Measurements from ENCODE around the gene KLHDC8A. TPM values are rescaled to one million over a fixed set of nuclear protein-coding genes. Genes with fewer than 3 reads are reported as not detected.

KLHDC8A gene
- total RNA-seq, 6 experiments from 2014 or later = 0.22 to 0.44 TPM; not detected in 4

GRCh38 chr1:205306929-205307566, 49.7 kb downstream of the KLHDC8A start:
- ATAC-seq (peak; percentile 55 to 79 (median 69)), DNase-seq (peak in 1 of 3 donors; percentile 77)
- no peak overlapping the region for H3K4me3 ChIP-seq
- H3K9me3 ChIP-seq = no peaks in the 10 kb centered on the region
- no peaks in the 10 kb centered on the region for H3K27me3 ChIP-seq
- intact Hi-C loops (cut with DNase I) = no loop called here
- H3K4me1 ChIP-seq = peaks cover 0 to 44% (median 0%) of the 10 kb centered on the region in 4 donors
- 100% methylated on average over 1 of the region's 7 CpGs for WGBS (ENCODE audit: insufficient coverage, low coverage, low lambda C conversion rate, missing lambda C conversion rate)
- H3K36me3 ChIP-seq = peaks cover 6 to 65% (median 21%) of the 10 kb centered on the region in 4 donors
- TF ChIP-seq POLR2A (IDR thresholded peaks at IDR 0.05) (no peak), CTCF (IDR thresholded peaks at IDR 0.05) (no peak)
- peak overlapping the region in 1 of 3 donors; percentile 59 for H3K27ac ChIP-seq

GRCh38 chr1:205304695-205305070, 52.0 kb downstream of the KLHDC8A start:
- Histone ChIP-seq H3K36me3 (peaks cover 6 to 50% (median 17%) of the 10 kb centered on the region in 4 donors), H3K27me3 (no peaks in the 10 kb centered on the region), H3K4me1 (peaks cover 0 to 33% (median 0%) of the 10 kb centered on the region in 4 donors), H3K9me3 (no peaks in the 10 kb centered on the region), H3K27ac (no peak overlapping the region), H3K4me3 (no peak overlapping the region)
- TF ChIP-seq CTCF (IDR thresholded peaks at IDR 0.05) (no peak), POLR2A (IDR thresholded peaks at IDR 0.05) (no peak)
- intact Hi-C loops (cut with DNase I) = no loop called here
- WGBS (ENCODE audit: insufficient coverage, low coverage, low lambda C conversion rate, missing lambda C conversion rate) = no CpG with 5 or more reads among the region's 1 CpG
- ATAC-seq = no peak
- no peak for DNase-seq

GRCh38 chr1:205304046-205304694, 52.6 kb downstream of the KLHDC8A start:
- no CpG with 5 or more reads among the region's 19 CpGs for WGBS (ENCODE audit: insufficient coverage, low coverage, low lambda C conversion rate, missing lambda C conversion rate)
- Histone ChIP-seq H3K27me3 (no peaks in the 10 kb centered on the region), H3K4me3 (no peak overlapping the region), H3K9me3 (no peaks in the 10 kb centered on the region), H3K36me3 (peaks cover 6 to 50% (median 17%) of the 10 kb centered on the region in 4 donors), H3K27ac (no peak overlapping the region), H3K4me1 (peaks cover 0 to 28% (median 0%) of the 10 kb centered on the region in 4 donors)
- intact Hi-C loops (cut with DNase I) = no loop called here
- ATAC-seq (no peak), DNase-seq (no peak)
- no peak for TF ChIP-seq CTCF (IDR thresholded peaks at IDR 0.05)
- TF ChIP-seq POLR2A (IDR thresholded peaks at IDR 0.05) = no peak

GRCh38 chr1:205303247-205303888, 53.4 kb downstream of the KLHDC8A start:
- no peak for DNase-seq
- no CpG with 5 or more reads among the region's 20 CpGs for WGBS (ENCODE audit: insufficient coverage, low coverage, low lambda C conversion rate, missing lambda C conversion rate)
- peaks cover 4 to 49% (median 16%) of the 10 kb centered on the region in 4 donors for H3K36me3 ChIP-seq
- H3K27me3 ChIP-seq = no peaks in the 10 kb centered on the region
- intact Hi-C loops (cut with DNase I) = no loop called here
- no peak overlapping the region for H3K27ac ChIP-seq
- peaks cover 0 to 19% (median 0%) of the 10 kb centered on the region in 4 donors for H3K4me1 ChIP-seq
- H3K9me3 ChIP-seq = no peaks in the 10 kb centered on the region
- TF ChIP-seq POLR2A (IDR thresholded peaks at IDR 0.05) (no peak), CTCF (IDR thresholded peaks at IDR 0.05) (no peak)
- no peak overlapping the region for H3K4me3 ChIP-seq
- ATAC-seq = no peak
